NB4 (cell line): ENCODE results near the gene PLA2G3.

Experiments used
- DNase-seq: peaks from one replicate; pipeline ENCODE4 v3.0.0; 2010; ENCODE audit warnings: low read depth
- H3K4me3 ChIP-seq: one replicate; pipeline ENCODE4 v1.5.1; 2011; ENCODE audit warnings: mild to moderate bottlenecking, low read depth, low read length, moderate library complexity
- CTCF ChIP-seq: IDR thresholded peaks from one replicate; pipeline ENCODE4 v1.5.1; 2012; ENCODE audit warnings: low read depth, low read length
- MAX ChIP-seq: IDR thresholded peaks from 2 replicates; pipeline ENCODE4 v1.6.1; 2011; ENCODE audit warnings: low read depth, low read length
- MYC ChIP-seq: IDR thresholded peaks from 2 replicates; pipeline ENCODE4 v1.6.1; 2011; ENCODE audit warnings: low read depth, low read length
- POLR2A ChIP-seq: IDR thresholded peaks from 2 replicates; pipeline ENCODE4 v1.6.1; 2011; ENCODE audit warnings: mild to moderate bottlenecking; ENCODE audit not compliant: insufficient read length; ENCODE audit errors: extremely low read depth

PLA2G3 gene

GRCh38 chr22:31107178-31107893, 33.0 kb downstream of the PLA2G3 start, which contains the start of gene SELENOM:
Gene SELENOM, minus strand, starts transcription at chr22:31107568. Its CDS starts 63 bp downstream, at chr22:31107505.
- TF ChIP-seq CTCF, result peak; percentile 84
- TF ChIP-seq MYC, result no peak
- peak within 1 kb of the TSS; percentile 39 for H3K4me3 ChIP-seq
- peak; percentile 95 for DNase-seq

DNA sequence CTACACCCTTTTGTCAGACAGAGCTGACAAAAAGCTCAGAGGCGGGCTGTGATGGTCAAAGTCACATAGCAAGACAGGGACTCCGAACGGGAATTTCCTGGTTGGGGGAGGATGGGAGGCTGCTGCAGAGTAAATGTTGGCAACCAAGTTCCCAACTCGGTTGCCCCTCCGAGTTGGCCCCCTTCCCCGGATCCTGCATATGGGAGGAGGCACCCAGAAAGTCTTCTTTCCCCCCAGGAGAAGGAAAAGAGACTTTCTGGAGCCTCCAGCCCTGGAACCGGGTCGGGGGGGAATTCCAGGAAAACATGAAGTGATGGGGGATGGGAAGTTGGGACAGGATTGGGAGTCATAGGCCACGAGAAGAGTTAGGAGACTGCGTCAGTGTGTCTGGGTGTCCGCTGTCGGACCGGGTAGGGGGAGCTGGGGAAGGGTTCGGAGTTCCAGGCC, 33.6 kb downstream of the PLA2G3 start:
- no peak overlapping the region for H3K4me3 ChIP-seq
- DNase-seq, result no peak
- TF ChIP-seq POLR2A (no peak), MYC (no peak), MAX (no peak), CTCF (no peak)

DNA sequence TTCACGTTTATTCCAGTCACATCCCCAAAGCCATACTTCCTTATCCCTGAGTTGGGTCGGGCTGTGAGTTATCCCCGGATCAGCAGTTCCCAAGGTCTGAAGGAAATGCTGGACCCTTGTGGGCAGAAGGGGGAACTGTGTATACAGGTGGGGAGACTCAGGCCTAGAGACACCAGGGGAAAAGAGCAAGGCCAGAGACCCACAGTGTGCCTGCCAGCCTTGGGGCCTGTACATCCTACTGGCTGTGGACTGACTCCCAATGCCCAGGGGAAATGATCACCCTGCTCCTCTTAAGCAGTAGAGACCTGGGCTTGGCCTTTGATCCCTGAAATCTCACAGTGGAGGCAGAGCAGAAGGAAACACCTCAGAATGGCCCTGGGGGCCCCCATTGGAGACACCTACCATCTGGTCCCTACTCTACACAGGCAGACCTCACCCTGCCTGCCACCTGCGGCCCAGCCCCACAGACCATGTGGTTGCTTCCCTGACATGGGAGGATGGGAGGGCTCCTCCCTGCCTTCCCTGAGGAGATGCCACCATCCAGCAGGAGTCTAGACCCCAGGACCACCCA, 34.2 kb downstream of the PLA2G3 start:
- no peak for TF ChIP-seq CTCF
- TF ChIP-seq MAX, result no peak
- no peak for TF ChIP-seq MYC
- no peak for TF ChIP-seq POLR2A
- no peak overlapping the region for H3K4me3 ChIP-seq

DNA sequence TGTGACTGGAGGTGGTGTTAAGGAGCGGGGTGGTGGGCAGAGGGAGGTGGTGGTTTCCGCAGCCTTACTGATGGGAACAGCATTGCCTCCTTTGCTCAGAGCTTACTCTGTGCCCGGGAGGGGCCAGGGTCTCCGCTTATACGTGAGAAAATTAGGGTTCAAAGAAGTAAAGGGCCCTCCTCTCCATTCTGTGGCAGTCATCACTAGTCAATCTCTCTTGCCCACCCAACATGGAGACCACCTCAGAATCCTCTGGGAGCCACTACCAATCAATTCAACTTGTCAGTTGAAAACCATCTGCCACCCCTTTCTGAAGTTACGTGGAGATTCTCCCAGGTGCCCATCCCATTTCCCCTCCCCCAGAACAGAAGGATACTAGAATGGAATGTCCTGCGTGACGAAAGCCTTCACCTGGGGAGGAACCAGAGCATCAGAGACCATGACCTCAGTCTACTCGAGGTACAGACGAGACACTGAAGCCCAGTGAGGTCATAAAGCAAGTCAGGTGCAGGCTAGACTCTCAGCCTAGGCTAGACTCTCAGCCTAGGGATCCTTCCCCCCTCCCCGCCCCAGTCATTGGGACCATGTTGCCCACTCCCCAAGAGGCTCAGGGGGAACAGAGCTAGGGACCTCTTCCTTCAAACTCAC, 34.9 kb downstream of the PLA2G3 start:
- no peak overlapping the region for H3K4me3 ChIP-seq
- DNase-seq, result no peak
- TF ChIP-seq CTCF (no peak), MAX (no peak), POLR2A (no peak), MYC (no peak)

More for the DNA sequence above, 34.2 kb downstream of the PLA2G3 start:
- no peak for DNase-seq

DNA sequence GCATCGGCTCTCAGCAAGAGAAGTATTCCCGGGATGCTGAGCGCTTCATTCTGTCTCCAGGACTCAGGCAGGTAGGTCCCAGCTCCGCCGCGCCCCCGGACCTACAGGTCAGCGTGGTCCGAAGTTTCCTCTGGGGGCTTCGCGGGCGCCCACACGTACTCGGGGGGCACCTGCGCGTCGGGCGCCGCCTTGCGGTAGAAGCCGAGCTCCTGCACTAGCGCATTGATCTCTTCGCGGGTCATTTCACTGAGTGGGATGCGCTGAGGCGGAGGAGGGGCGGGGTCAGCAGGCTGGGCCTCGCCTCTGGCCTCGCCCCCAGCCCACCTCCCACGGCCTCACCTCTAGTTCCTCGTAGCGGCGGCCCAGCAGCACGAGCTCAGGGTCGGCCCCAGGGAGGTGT, 35.4 kb downstream of the PLA2G3 start:
- no peak overlapping the region for H3K4me3 ChIP-seq
- TF ChIP-seq POLR2A, result no peak
- TF ChIP-seq MAX, result no peak
- no peak for TF ChIP-seq CTCF
- TF ChIP-seq MYC, result no peak
- no peak for DNase-seq
